IPS DF 4.7 (cell line): ENCODE measurements around the gene GOLGA3.
"Not testable (repeated sequence)": the region's sequence is repeated elsewhere in the genome, so short reads cannot be mapped to it uniquely, and the experiment has no call there.

Source experiments
- DNase-seq: peaks from one replicate; pipeline ENCODE4 v3.0.0-alpha.2; 2013; ENCODE audit warnings: low spot score; ENCODE audit errors: extremely low read depth

Gene GOLGA3

DNA sequence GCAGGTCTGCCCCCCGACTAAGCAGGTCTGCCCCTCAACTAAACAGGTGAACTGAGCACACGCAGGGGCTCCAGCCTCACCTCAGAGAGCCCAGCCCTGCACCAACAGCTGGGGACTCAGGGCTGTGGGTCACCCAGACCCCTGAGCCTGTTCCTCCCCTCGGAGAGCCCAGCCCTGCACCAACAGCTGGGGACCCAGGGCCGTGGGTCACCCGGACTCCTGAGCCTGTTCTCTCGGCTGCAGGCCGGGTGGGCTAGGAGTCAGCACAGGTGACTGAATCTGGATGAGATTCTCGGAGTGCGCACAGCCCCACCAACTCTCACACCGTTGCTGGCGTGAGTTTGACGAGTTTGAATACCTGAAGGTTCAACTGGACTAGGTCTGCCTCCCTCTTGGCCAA lies 46.7 kb downstream of the GOLGA3 start:
- no peak for DNase-seq

DNA sequence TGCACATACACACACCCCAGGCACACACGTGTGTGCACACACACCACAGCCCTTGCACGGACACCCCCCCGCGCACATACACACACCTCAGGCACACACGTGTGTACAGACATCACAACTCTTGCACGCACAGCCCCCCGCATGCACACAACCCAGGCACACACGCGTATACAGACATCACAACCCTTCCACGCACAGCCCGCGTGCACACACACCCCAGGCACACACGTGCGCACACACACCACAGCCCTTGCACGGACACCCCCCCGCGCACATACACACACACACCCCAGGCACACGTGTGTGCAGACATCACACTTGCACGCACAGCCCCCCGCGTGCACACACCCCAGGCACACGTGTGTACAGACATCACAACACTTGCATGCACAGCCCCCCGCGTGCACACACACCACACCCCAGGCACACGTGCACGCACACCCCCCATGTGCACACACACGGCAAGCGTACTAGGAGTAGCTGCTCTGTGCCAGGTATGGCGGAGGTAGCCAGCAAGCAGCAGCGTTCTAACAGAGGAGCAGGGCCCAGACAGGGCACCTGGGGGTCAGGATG lies 48.8 kb downstream of the GOLGA3 start:
- no peak for DNase-seq

DNA sequence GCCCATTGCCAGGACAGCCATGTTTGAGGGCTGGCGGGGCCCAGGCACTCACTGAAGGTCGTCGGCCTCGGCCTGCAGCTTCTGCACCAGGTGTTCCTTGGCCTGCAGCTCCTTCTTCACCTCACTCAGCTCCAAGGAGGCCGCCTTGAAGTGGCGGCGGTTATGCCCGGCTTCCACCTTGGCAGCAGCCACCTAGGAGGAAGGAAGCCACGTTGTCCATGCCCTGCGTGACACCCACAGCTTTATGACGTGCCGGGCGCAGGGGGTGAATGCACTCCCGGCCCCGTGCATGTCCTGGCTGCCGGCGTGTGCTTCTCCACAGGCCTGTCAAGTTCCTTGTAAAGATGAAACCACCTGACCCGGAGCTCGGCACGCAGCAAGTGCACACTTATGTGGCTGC lies 51.1 kb downstream of the GOLGA3 start:
- no peak for DNase-seq

DNA sequence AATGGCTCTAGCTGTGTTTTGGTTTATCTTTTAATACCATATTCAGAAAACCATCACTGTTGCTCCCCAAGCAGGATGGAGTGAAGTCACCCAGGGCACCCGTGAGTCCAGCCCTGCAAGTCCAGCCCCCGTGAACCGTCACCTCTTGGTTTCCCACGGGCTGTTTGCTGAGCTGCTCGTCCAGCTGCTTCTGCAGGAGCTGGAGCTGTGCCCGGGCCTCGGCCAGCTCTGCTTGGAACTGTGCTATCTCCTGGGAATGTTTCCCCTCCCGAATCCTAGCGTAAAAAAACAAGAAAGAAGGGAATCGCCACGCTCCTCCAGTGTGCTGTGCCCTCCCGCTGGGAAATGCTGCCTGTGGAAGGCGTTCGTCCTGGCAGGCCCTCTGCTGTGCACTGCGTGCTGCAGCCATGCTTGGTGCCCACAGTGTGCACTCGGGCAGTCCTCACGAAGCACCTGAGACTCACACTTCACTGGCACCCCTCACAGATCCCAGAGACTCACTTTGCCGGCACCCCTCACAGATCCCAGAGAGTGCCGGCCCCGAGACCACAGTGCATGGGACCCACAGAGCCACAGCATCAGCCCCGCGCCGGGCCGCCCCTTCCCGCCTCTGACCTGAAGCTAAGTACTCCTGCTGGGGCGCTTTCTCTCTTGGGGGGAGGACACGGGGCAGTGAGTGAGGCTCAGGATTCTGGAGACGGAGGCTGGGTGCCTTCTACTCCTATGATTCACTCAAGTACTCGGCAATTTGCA lies 51.7 kb downstream of the GOLGA3 start:
- DNase-seq = no peak

DNA sequence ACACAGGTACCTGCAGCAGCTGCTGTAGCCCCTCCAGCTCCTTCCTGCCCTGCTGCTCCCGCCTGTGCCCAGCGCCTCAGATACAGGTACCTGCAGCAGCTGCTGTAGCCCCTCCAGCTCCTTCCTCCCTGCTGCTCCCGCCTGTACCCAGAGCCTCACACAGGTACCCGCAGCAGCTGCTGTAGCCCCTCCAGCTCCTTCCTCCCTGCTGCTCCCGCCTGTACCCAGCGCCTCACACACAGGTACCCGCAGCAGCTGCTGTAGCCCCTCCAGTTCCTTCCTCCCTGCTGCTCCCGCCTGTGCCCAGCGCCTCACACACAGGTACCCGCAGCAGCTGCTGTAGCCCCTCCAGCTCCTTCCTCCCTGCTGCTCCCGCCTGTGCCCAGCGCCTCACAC lies 52.4 kb downstream of the GOLGA3 start:
- DNase-seq = not testable (repeated sequence)

DNA sequence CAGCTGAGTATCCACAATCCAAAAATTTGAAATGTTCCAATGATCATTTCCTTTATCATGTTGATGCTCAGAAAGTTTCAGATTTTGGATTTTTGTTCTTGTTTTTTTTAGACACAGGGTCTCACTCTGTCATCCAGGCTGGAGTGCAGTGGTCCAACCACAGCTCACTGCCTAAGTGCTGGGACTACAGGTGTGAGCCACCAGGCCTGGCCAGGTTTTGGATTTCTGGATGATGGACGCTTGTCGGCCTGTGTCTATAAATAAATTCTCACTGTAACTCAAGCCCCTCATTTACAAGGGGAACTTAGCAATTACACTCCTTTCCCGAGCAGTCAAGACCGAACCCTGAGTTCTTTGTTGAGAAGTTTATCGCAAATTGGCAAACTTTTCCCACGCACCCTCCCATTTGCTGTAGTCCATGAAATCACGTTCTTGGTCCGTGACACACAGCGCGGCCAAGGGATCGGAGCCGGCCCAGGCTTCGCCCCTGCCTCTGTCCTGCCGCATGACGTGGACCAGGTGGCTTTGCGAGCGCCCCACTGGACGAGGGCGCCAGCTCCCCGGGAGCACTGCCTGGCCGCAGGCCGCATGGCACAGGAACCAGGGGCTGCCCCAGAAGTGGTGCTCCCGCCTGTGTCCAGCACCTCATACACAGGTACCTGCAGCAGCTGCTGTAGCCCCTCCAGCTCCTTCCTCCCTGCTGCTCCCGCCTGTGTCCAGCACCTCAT lies 53.0 kb downstream of the GOLGA3 start:
- no peak for DNase-seq

DNA sequence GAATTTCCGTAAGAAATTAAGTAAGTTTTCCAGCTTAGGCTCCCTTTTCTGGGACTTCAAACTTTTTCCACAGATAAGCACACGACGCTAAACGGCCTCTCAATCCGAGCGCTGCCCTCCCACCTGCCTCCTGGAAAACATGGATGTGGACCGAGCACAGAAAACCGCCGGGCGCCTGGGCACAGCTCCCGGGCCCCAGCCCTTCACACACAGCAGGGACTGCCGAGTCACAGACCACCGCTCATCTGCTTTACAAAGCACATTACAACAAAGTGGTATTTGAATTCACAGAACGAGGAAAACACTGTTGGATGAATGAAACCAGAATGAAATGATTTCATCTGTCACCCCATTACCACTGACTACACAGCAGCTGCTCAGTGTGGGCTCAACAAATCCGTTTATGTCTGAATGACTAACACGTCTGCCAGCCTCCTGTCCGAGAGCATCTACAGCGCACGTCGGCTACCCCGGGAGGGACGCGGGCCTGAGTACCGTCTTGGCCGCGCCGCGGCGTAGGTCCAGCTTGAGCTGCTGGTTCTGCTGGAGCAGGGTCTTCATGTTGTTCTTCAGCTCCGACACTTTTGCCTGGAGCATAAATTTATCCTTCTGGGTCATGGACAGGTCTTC lies 53.9 kb downstream of the GOLGA3 start:
- no peak for DNase-seq

DNA sequence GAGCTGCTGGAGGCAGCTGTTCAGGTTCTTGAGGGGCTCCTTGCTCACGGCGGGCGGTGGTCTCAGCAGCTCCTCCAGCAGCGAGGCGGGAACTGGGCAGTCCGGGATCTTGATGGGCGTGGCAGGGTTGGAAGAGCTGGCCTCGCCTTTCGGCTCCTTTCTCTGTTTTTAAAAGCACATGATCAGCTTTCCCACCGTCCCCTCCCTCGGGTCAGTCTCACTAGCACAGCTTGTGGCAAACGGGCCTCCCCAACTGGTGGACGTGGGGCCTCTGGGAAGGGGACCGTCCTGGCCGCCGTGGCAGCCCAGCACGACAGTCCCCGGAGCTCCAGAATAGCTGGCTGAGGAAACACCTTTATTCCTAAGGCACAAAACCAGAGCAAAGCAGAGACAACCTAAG lies 54.5 kb downstream of the GOLGA3 start:
- no peak for DNase-seq

DNA sequence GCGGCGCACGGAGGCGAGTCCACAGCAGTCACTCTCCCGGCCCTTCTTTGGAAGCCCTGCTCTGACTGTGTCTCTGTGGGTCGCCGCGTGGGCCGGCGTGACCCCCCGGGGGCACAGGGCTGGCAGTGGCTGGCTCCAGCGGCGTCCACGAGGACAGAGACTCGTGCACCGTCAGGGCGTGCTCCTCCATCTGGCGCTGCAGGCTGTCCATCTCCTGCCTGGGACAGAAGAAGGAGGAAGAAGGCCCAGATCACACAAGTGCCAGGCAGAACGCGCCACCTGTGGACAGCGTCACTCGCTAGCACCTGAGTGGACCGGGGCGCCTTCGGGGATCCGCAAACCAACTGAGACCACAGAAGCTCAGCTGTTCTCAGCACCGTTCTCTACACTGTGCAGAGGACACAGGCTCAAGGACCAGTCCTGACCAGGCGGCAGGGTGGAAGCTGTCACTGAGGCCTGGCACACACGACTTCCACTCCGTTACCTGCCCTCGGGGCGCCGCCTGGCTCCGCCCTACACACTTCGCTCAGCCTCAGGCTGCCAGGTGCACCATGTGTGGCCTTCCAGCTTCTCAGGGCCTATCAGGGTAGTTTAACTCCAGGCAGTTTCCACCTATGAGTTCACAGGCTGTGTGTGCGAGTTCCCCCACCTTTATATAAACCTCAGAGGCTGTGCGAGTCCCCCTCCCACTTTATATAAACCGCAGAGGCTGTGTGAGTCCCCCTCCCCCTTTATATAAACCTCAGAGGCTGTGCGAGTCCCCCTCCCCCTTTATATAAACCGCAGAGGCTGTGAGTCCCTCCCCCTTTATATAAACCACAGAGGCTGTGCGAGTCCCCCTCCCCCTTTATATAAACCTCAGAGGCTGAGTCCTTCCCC lies 55.4 kb downstream of the GOLGA3 start:
- DNase-seq = no peak

DNA sequence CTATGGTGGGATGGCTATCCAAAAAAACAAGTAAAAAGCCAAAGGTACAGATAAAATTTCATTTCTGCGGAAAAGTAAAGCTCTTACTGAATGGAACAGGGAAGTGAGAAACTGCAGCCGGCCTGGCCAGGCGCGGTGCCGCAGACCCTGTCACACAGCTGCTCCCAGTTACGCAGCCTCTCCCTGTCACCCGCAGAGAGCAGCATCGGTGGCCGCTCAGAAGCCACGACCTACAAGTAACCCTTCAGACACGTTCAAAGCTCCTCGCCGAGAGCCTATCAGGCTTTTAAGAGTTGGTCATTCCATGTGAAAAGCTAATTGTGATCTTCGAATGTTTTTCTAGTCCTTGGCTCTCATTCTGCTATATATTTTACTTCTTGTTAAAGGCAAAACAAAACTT lies 56.1 kb downstream of the GOLGA3 start:
- no peak for DNase-seq

DNA sequence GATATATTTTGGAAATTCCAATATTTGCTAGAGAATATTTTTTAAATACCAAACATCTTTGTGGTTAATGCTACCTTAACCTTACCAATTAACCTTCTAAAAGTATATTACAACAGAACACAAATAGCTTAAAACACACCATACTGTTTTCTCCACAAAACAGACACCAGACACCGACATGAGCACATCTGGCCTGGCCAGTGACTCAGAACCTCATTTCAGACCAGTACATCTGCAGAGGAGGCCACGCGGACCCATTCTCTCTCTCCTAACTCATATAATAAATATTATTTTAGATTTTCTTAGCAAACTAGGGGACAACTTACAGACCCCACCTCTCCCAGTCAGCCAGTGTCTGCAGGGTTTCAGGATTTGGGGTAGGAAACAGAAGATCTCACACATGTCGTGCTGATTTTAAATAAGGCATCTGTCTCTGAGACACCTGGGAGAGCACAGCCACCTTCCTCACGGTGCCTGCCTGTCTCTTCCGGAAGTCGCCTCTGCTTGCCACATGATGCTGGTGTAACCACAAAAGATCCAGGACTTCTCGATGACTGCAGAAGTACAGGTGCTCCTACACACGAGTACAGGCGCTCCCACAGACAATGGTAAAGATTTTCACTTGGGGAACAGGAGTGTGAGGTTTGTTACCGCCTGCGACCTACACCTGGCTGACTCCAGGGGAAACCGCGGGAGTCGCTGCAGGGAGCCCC lies 57.4 kb downstream of the GOLGA3 start:
- DNase-seq = no peak

DNA sequence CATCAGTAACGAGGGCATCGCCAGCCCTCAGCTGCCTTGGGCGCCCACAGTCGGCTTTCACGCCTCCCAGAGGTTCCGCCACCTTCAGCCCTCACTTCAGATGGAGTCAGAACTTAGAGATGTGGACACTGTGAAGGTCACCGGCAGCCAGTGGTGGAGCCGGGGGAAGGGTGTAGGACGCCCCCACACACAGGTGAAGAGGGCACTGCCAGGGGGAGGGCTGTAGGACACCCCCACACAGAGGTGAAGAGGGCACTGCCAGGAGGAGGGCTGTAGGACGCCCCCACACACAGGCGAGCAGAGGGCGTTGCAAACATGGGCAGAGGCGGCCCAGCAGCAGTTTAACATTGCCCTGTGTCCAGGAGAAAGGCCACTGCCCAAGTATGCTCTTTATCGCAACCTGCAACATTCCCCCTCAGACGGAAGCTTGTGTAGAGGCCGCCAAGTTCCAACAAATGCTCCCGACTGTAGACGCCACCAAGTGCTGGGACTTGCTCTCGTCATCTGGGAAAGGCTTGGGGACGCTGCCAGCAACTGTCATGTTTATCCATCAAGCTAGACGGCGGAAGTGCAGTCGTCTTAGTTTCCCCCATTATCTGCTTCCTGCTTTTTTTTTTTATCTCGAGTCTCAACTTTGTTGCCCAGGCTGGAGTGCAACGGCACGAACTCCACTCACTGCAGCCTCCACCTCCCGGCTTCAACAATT lies 62.1 kb downstream of the GOLGA3 start:
- no peak for DNase-seq

DNA sequence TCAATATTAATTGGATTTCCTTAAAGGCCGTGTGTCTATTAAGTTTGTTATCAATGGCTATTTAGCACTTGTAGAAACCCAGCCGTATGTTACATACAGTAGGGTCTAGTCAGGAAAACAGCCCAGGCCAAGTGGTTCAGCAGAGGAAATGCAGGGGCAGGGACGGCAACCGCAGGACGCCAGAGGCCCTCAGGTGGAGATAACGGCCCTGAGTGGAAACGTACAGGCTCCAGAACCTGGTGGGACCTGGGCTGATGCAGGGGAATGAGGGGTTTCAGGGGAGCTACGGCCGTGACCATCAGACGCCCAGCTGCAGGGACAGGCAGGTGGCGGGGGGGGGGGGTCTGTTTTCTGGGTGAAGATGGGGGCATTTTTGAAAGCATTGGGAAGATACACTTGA lies 63.3 kb downstream of the GOLGA3 start:
- no peak for DNase-seq

DNA sequence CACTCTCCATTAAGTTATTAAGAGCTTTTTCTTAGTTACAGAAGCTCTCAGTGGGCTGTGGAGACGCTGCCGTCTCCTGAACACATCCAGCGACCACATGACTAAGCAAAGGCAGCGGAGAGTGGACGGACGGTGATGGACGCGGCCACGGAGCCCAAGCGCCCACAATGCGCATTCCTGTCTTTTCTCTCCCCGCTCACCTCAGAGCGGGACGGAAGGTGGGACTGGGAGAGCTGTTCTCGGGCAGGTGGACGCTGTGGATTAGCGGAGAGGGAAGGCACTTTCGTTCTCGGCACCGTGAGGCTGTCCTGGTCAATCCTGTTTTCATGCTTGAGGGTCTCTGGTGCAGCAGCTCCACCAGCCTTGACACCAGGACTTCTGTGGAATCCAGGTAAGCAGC lies 64.4 kb downstream of the GOLGA3 start:
- no peak for DNase-seq

DNA sequence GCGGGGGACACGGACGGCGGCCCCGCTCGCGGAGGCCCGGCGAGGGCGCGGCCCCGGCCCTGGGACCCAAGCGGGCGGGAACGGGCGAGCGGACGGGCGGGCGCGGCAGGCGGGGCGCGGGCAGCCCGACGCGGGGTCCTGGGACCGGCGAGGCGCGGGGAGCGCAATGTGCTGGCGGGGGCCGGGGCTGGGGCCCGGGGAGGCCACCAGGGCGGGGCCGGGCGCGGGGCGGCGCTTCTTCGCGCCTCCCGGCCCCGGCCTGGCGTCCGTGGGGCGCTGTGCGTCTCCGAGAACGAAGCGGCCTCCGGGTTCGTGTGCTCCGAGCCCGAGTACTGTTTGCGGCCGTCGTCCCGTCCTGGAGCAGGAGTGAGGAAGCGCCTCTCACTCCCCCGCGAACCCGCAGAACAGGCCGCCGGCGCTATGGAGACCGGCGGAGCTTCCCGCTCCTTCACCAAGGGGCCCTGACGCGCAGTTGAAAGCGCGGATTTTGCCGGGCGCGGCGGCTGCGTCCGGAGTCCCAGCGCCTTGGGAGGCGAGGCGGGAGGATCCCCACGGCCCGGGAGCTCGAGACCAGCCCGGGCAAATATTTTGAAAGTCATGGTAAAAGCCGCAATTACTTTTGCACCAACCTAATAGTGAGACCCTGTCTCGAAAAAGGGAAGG lies 66.6 kb downstream of the GOLGA3 start:
- DNase-seq = no peak

DNA sequence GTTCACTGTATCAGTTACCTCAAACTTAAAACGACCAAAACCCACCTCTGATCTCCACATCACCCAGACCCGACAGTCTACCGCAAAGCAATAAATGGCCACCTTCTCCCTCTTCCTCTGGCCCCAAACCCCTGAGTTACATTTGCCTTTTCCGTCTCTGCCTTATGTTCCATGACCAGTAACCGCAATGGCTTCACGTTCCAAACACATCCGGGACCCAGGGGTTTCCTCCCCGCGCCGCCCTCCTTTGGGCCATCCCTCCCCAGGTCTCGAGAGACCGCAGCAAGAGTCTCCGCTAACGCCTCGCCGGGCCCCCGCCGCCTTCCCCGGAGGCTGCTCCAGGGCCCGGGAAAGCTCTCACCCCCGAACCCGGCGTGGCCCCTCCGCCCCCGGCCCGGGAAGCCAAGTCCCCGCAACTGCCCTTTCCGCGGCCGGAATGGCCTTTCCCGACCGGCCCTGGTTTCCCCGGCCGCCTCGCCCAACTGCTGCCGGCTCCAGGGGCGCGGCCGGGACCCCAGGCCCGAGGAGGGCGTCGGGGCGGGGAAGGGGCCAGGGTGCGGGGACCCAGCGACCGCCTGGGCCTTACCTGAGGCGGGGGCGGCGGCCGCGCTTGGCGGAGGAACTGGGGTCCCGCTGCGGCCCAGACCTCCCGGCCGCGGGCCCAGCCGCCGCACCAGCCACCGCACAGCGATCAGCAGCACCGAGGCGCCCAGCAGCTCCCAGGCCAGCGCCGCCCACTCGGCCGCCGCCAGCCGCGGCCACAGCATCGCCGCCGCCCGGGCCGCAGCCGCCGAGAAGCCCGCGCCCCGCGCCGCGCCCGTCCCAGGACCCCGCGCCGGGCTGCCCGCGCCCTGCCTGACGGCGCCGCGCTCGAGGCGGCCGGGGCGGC lies 67.4 kb downstream of the GOLGA3 start, which contains the start of gene ANKLE2:
TSS of gene ANKLE2 (minus strand) at position 801 of the 889 bp plus-strand sequence. CDS start at position 767, 34 bp downstream.
- DNase-seq = no peak

DNA sequence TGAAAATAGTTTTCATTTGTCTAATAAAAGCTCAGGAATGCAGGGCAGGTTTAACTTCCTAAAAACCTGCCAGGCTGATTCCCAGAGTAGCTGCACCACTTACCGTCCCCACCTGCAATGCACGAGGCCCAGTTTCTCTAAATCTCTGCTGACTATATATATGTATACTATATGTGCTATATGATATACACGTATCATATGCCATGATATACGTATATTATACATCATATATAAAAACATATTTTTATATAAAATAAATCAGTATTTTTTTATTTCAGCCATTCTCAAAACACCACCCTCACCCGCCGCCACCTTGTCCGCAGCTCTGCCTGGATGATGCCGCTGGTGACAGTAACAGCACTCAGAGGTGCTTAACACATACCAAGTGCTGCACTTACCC lies 69.3 kb downstream of the GOLGA3 start:
- no peak for DNase-seq

DNA sequence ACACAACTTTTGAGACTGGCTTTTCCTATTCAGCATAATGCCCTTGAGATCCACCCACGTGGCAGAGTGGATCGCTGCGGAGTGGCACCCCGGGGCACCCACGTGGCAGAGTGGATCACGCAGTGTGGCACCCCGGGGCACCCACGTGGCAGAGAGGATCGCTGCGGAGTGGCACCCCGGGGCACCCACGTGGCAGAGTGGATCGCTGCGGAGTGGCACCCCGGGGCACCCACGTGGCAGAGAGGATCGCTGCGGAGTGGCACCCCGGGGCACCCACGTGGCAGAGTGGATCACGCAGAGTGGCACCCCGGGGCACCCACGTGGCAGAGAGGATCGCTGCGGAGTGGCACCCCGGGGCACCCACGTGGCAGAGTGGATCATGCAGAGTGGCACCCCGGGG lies 69.8 kb downstream of the GOLGA3 start:
- DNase-seq = not testable (repeated sequence)
